NCI-H2107 (cell line): ENCODE measurements around the gene BRINP2.

ENCODE experiments used
- DNase-seq: peaks from one replicate; lab custom pipeline; 2025; lab: John Stamatoyannopoulos, UW

The BRINP2 gene

DNA sequence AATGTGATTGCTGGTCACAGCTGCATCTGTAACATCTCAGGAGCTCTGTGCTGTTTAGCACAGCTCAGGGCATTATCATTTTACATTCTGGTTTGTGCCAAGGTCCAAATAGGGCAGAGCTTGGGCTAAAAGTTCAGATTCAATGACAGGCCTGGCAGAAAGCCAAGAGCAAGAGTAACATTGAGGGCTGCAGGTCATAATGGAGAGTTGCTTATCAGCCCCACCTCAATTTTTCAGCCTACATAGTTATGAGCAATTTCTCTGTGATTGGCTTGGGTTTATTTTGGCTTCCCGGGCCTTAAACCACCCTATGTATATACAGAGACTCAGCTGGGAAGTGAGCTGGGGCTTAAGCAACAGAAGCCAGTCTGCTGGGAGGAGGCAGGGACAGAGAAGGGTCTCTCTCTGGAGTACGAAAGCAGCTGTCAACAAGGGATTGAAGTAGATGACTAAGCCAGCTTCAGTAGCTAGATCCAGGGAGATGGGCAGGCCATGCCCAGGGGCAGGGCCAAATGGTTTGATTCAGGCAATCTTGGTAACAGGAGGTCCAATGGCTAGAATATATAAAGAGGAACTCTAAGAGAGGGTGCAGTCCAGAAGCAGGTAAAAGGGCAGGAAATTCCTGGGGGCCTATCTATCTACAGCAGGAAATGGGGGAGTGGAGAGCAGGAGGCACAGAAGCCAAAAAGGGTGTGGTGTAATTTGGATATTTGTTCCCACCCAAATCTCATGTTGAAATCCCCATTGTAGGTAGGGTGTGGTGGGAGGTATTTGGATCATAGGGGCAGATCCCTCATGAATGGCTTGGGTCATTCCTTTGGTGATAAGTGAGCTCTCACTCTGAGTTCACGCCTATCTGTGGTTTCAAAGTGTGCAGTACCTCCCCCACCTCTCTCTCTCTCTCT is 49.0 kb downstream of the BRINP2 start:
- no peak for DNase-seq

DNA sequence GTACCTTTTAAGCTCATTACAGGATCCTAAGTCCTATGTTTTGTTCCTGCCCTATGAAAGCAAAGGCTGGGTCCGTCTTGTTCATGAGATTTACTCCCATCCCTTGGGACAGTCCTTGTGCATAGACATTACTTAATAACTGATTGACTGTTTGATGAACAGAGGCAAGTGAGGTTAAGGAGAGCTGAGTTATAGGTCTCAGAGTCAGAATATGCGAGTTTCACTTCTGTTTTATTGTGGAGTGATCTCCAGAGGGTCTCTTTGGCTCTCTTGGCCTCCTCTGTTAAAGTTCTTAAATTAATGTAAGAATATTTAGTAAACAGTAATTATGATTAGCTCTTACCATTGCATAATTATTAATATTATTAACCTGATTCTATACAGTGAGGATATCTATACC is 52.6 kb downstream of the BRINP2 start:
- DNase-seq = no peak

DNA sequence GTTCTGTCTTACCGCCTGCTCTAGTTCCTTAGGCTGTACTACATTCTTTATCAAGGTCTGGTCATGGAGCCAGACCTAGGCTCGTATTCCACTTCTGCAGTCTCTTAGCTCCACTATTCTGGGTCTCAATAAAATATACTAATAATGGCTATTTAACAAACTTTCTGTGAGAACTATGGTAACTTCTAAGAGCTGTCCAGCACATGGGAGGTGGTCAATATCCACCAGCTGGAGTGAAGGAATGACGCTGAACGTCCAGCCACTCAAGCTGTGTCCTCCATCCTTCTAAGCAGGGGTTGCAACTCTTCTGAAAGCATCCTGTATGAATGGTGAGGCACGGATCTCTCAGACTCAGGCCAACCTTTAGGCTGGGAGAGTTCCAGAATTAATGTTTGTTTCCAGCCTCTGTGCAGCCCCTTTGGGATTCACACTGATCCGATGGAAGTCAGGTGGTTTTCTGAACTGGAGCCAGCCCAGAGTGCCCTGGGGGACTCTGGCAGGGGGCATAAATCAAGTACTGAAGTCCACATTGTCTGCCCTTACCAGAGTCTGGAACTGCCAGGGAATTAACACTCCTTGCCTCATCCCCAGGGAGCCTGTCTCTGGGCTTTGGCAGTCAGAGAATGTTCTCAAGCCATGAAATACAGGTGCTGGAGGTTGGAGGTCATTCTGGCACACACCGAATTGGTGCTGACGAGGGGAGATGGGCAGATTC is 57.4 kb downstream of the BRINP2 start:
- DNase-seq = no peak

DNA sequence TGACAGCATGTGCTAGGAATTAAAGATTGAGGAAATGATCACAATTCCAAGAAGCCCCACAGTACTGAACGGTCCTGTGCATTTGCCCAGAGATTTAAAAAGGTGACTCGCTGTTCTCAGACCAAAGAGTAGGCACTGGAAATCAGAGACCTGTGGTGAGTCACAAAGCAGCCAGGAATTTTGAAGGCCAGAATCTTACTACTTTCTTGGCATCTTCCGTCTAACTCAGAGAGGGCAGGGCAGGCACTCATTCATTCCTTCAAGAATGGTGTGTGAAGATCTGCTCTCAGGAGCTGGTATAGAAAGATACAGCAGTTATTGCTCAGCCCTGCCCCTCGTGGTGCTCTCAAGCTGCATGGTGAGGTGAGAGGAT is 57.9 kb downstream of the BRINP2 start:
- DNase-seq = no peak

DNA sequence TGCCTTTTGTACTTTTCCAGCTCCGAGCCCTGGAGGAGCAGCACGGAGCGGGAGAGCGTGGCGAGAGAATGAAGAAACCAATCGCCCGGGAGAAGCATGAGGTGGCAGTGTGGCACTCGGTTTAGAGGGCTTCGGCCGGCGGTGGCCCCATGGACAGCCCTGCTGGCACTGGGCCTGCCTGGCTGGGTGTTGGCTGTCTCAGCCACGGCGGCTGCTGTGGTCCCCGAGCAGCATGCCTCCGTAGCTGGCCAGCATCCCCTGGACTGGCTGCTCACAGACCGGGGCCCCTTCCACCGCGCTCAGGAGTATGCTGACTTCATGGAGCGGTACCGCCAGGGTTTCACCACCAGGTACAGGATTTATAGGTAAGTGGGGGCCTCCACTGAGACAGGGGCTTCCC is 59.0 kb downstream of the BRINP2 start:
- DNase-seq = no peak

DNA sequence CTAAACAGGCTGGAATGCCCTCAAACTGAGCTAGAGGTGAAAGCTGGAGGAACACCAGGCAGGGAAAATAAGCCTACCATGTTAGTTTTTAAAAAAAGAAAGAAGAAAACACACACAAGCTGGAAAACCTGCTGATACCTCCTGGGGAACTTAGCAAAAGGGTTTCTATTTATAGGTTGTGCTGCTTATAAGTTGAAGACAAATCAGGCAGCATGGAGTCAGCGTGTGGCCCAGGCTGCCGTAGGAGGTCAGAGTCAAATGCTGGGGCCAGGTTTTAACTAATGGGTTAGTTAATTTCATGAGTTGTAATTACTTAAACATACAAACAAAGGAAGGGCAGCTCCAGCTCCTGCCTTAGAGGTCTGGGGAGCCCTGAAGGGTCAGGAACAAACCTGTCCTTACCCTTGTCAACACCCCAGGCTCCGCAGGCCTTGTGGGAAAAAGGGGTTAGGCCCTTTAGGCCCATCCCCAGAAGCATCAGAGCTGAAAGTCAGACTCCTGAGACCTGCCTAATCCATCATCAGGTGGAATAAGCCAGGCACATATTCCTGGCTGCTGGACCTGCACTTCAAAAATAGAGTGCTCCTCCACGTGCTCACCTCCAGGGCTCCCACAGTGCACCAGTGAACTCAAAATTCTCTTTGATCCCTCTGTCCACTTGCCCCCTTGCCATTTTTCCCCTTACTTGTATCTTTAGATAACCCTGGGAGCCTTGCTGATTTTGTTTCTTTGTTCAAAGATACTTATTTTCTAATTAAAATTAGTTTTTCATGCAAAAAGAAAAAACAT is 59.7 kb downstream of the BRINP2 start:
- DNase-seq = no peak

DNA sequence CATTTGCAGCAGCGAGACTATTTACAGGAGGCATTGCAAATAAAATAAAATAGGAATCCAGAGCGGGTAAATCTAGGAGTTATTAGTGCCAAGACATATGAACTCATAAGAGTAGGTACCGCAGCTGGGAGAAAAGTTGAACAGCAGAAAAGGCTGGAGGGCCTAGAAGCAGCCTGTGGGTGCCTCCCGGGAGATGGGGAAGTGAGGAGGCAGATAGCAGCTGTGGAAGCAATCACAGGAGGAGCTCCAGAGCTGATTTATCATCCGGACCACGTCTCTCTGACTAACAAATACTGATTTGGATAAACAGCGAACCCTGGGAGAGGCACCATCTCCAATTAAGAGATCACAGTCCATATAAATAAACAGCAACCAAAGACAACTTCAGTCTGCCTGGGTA is 64.6 kb downstream of the BRINP2 start:
- DNase-seq = no peak

DNA sequence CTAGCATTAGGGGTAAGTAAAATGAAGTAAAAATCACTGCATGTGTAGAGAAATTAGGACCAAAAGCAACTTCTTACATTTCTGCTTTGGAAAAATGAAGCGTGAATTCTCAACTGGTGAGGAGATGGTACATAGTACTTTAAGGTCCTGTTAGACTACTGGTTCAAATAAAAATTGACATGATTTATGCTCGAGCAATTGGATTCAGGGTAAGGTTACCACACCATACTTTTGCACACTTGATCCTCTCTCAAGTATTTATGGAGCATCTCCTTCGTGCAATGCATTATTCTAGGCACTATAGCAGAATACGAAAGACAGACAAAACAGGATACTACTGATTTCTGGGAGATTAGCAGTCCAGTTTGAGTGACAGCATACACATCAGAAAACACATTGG is 66.2 kb downstream of the BRINP2 start:
- no peak for DNase-seq

DNA sequence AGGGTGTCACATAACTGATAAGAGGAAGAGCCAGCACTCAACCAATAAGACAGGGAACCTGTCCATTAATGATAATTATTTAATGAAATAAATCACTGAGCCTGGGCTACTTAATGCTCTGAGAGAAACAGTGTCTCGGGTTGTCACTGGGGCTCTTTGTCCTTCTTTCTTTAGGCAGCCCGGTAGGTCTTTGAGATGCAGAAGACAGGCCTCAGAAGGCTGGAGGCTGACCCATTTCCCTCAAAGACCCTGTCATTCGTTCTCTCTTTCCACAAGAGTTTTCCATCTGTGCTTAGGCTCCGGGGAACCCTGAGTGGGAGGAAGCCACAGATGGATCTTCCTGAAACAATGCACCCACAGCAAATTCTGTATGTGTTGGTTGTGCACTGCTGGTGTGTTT is 68.2 kb downstream of the BRINP2 start:
- DNase-seq = no peak

DNA sequence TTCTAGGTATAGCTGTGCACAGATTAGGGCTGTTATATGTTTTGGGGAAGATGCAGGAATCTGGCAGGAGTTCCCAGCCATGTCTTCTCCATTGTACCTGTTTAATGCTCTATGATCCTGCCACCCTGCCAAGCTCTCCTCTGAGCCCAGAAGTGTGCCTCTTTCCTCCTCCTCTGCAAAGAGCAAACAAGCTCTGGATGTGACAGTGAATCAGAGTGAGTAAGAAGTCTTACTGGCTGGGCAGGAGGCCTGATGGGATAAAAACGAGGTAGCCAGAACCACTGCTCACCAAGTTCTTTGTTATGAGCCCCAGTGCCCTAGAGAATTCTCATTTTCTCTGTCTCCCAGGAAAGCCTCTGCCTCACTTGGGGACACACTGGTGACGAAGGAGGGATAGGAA is 69.0 kb downstream of the BRINP2 start:
- DNase-seq = no peak

DNA sequence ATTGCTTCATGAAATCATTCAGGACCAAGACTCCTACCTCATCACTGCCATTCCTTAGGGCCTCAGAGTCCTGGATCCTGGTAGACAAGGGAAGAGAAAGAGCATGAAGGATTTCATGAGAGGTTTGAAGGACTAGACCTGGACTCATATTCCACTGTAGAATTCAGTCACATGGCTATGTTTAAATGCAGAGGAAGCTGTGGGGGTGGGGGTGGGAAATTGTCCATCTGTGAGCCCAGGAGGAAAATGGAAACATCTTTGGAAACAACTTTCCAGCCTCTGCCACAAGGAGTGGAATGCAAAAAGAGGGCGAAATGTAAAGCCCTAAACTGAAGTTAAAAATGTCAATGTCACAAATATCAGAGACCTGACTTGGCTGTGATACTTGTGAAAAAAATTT is 73.0 kb downstream of the BRINP2 start:
- no peak for DNase-seq

DNA sequence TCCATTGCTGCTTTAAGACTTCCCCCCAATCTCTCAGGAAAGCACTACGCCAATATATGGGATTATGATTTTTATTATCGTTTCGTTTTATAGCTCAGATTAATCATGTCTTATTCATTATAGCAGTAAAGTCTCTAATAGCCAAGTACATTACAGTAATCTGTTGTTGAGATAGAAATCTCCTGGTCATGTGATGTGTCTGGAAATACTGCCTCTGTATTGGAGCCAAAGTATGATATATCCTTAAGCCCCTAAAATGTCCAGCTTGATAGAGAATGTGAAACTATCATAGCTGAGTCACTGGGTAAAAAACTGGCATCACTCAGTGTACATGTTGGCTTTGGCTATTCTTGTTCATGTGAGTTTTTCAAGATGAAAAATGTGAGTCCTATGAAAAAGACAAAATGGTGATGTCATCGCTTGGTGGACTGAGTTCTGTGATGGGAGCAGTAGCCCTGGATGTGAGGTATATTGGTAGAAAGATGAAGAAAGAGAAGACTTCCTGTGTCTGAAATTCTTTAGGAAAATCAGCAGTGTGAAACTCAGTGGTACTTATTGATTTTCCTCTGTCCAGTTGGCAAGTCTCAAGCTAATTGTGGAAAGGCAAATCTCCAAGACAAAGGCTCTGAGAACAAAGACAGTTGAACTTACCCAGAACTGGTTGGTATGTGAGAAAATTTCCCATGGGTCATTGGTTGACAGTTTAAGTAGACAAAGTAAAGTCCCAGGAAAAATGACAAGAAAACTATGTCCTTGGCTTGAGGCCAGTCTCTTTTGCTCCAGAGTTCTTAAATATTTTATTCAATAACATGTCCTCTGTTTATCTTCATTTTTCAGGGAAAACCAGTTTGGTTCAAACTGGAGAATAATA is 76.2 kb downstream of the BRINP2 start:
- DNase-seq = no peak

DNA sequence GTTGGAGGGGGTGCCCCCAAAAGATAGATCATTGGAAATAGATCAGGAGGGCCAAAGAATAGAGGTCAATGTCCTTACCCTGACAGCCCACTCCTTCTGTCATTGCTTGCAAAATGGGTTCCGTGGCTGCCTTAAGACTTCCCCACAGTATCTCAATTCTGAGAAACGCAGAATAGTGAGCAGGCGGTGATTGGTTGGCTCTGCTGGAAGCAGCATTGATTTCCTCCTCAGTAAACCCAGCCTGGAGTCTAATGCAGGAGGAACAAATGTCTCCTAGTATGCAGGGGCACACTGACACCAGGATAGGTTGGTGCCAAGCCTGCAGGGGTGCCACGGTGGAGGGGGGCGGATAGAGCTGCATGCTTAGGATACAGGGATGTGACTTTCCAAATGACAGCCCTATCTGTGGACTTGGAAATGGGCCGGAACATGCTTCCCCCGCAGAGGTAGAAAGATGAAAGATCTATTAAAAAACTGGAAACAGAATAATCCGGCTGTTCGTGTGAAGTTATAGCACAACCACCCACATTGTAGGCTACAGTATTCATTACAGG is 76.9 kb downstream of the BRINP2 start:
- no peak for DNase-seq

DNA sequence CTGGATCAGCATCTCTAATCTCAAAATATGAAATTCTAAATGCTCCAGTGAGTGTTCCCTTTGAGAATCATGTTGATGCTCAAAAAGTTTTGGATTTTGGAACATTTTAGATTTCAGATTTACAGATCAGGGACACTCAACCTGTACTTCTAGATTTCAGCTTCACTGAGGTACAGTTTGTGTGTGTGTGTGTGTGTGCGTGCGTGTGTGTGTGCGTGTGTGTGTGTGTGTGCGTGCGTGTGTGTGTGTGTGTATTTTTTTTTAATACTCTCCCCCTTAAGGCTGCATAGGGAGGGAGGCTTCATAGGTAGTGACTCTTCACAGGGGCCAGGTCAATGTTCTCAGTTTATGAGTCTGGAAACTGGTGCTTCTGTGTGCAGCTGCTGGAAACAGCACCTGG is 77.5 kb downstream of the BRINP2 start:
- DNase-seq = no peak

DNA sequence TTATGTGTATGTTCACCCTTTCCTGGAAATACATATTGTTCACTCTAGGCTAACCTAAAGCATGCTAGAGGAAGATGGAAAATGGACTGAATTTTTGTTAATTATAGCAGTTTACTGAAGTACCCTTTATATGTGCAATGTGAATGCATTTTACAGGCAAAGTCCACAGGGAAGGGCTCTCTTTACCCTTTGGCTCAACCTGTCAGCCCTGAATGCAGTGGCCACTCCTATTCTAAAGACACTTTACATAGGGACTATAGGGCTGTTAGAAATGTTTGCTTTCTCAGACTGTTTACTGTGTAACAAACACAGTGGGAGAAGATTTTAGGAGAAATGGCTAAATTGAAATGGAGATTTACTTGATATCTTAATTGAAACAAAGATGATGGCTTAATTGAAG is 78.5 kb downstream of the BRINP2 start:
- no peak for DNase-seq

DNA sequence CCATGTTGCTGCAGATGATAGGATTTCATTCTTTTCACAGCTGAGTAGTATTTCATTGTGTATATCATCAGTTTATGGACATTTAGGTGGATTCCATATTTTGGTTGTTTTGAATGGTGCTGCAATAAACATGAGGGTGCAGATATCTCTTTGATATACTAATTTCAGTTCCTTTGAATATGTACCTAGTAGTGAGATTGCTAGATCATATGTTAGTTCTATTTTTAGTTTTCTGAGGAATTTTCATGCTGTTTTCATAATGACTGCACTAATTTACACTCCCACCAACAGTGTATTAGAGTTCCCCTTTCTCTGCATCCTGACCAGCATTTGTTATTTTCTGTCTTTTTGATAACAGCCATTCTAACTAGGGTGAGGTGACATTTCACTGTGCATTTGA is 82.1 kb downstream of the BRINP2 start:
- no peak for DNase-seq

DNA sequence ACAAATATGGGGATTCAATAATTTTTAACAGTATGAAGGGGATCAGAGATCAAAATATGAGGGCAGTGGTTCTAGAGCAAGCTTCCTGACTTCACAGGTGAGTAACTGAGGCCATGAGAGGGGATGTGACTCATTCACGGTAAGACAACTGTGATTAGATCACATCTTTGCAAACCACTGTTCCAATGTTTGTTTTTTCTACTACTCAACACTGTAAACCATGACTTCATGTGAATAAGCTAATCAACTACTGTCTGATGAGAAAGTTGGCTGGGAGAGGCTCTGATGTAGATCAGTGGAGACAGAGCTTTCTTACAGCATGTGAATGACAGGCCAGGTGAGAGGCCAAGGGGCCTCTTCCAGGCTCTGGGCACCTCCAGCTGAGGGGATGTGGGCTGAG is 84.7 kb downstream of the BRINP2 start:
- no peak for DNase-seq

DNA sequence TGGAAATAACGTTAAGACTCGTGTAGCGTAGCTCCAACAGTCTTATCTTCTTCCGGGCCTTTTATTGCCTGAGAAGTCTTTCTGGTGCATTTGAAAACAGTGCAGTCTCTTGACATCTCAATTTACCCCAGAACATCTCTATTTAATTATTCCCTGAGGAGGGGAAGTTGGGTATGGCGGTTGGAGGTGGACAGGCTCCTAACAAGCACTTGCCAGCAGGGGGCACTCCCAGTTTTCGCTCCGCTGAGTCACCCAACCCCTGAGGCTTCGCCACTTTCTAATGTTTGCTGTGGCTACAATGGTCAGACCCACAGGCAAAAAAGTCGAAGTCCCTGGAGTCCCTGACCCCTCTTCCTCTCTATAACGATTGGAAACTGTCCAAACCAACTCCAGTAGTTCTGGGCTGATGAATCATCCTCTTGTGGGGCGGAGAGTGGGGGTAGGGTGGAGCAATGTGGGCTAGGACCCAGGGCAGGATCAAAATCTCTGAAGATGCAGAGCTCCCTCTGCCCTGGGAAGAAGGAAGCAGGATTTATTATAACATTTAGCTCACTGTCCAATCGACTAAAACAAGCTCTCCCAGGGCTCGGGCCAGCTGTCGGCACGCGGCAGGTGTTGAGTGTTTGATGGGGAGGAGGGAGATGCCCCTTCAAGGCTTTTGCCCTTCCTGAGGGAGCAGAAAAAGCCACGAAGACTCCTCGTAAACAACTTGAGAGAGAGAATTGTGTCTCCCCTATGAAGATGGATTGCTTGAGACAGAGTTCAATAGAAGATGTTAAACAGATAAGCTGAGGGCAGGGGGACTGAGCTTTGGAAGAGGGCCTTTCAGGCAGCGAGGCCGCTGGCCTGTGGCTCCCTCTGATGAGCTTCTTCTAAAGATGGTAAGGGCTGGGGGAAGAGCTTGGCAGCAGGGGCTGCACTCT is 85.7 kb downstream of the BRINP2 start:
- peak; percentile 30 for DNase-seq

DNA sequence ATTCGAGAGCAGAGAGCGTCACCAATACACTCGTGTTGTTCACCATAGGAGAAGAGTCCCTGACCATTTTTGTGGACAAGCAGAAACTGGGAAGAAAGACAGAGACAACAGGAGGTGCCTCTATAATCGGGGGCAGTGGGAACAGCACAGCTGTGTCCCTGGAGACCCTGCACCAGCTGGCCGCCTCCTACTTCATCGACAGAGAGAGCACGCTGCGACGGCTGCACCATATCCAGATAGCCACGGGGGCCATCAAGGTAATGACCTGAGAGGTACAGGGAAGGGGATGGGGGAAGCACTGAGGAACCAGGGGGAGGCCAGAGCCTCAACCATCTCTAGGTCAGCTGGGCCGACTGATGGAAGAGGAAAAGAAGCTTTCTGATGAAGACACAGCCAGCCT is 86.4 kb downstream of the BRINP2 start:
- DNase-seq = no peak

DNA sequence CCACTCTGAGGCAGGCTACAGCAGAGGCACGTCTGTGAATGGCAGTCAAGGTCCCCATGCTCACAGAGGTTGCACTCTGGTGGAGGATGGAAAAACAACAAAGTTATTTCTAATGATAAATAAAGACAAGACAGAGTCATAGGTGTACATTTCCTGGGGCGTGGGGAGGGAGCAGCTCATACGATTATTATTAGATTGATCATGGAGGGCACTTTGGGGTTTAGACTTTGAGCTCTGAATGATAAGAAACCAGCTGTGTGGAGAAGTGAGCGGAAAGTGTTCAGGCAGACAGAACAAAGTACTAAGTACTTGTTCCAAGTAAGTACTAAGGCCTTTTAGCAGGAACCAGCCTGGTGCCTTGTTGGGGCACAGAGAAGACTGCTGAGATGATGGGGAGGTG is 86.8 kb downstream of the BRINP2 start:
- no peak for DNase-seq
